NCI-H748 (cell line): ENCODE results near the gene FAM162A.
"Not testable (repeated sequence)": the region's sequence is repeated elsewhere in the genome, so short reads cannot be mapped to it uniquely, and the experiment has no call there.

Experiments used
- DNase-seq: peaks from one replicate; lab custom pipeline; 2025; ENCODE audit not compliant: unreplicated experiment; lab: John Stamatoyannopoulos, UW

The FAM162A gene, protein sequence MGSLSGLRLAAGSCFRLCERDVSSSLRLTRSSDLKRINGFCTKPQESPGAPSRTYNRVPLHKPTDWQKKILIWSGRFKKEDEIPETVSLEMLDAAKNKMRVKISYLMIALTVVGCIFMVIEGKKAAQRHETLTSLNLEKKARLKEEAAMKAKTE

DNA sequence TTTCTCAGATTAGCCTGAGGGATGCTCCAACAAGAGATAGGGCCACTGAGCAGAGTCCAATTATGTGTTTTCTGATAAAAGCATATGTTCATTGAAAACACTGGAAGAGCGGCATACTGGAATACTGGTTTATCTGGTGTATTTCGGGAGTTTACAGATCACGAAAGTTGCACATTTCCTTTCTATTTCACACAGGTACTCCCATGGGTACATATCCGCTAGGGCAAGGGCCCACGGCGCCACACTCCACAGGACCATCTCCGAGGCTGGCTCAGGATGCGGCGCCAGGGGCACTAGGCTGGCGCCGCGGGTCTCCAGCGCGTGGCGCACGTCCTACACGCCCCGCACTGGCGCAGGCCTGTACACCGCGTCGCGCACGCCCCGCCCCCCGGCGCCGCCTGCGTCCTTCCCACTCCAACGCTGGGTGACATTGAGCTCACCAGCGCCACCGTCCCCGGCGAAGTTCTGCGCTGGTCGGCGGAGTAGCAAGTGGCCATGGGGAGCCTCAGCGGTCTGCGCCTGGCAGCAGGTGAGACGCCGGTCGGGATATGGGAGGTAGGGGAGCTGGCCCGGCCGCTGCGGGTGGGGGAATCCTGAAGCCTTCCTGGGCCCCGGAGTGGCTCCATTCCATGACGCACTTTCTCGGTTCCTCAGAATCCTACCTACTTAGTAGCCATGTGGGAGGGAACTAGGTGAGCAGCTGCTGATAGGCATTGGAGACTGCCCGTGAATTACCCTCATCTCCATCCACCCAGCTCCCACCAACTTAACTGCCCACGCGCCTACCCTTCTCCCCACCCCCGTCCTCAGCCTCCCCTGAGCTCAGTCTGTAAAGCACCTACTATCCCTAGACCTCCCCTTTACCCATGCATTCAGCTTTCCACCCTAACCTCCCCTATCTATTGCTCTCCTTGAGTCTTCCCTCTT is at the start of gene FAM162A:
FAM162A (plus strand) TSS at position 412 of the 927 bp plus-strand sequence; CDS start at position 496, 84 bp downstream.
- peak; percentile 92 for DNase-seq

DNA sequence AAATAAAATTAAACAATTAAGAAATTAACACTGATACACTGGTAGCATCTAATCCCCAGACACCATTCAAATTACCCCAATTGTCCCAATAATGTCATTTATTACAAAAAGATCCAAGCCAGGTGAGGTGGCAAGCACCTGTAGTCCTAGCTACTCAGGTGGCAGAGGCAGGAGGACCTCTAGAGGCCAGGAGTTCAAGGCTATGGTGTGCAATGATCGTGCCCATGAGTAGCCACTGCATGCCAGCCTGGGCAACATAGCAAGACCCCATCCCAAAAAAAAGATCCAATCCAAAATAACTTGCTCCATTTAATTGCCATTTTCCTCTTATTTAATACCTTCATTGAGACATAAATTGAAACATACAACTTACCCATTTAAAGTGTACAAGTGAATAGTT is 41.2 kb upstream of the FAM162A start:
- no peak for DNase-seq

DNA sequence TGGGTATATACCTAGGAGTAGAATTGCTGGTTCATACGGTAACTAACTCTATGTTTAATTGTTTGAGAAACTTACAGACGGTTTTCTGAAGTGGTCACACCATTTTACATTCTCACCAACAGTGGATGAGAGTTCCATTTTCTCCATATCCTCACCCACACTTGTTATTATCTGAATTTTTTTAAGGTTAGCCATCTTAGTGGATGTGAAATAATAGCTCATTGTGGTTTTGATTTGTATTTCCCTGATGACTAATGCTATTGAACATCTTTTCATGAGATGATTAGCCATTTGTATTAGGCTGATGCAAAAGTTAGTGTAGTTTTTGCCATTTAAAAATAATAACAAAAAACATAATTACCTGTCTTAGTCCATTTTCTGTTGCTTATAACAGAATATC is 40.3 kb upstream of the FAM162A start:
- DNase-seq, result no peak

DNA sequence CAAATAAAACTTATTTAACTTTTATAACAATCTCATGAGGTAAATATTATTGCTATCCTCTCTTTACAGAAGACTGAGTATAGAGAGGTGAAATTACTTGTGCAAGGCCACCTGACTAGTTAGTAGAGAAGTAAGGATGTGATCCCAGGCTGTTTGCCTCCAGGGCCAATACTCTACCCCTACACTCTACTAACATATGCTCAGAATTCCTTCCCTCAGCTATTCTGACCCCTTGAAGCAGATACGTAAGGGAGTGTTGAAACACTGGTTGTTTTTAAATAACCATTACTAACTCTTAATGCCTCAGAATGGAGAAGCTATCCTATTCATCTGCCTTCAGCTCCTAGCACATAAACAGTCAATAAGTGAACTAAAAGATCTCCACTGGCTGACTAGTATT is 34.8 kb upstream of the FAM162A start:
- no peak for DNase-seq

DNA sequence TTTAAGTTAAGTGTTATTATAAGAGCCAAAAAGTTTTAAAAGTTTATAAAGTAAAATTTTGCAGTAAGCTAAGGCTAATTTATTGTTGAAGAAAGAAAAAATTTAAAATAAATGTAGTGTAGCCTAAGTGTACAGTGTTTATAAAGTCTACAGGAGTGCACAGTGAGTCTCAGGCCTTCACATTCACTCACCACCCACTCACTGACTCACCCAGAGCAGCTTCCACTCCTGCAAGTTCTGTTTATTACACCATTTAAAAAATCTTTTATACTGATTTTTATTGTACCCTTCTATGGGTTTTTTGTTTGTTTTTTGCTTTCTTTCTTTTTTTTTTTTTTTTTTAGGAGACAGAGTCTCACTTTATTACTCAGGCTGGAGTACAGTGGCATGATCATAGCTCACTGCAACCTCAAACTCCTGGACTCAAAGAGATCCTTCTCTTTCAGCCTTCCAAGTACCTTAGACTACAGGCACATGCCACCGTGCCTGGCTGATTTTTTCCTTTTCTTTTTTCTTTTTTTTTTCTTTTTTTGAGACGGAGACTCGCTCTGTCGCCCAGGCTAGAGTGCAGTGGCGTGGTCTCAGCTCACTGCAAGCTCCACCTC is 33.1 kb upstream of the FAM162A start:
- DNase-seq, result no peak

DNA sequence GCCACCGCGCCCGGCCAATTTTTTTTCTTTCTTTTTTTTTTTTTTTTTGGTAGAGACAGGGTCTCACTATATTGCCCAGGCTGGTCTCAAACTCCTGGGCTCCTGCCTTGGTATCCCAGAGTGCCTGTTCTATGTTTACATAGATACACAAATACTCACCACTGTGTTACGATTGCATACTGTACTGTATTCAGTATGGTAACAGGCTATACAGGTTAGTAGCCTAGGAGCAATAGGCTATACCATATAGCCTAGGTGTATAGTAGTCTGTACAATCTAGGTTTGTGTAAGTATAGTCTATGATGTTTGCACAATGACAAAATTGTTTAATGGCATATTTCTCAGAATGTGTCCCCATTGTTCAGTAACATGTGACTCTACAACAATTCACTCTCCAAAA is 32.4 kb upstream of the FAM162A start:
- DNase-seq, result peak; percentile 1

DNA sequence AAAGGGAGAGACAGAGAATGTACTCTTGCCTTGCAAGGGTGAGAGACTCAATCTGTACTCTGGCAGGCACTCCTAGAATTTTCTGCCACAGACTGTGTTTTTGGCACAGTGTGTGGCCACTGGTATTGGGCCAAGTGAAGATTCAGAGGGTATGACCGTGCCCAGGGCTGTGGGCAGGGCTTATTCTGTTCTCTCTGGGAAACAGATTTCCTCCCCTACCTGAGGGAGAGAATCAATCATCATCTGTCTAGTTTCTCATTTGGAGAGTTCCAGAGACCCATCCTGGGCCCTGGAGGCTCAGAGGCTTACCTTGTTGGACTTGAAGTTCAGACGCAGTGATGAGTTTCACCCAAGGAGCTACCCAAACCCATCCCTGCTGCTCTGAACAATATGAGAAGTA is 30.8 kb upstream of the FAM162A start:
- DNase-seq, result no peak

DNA sequence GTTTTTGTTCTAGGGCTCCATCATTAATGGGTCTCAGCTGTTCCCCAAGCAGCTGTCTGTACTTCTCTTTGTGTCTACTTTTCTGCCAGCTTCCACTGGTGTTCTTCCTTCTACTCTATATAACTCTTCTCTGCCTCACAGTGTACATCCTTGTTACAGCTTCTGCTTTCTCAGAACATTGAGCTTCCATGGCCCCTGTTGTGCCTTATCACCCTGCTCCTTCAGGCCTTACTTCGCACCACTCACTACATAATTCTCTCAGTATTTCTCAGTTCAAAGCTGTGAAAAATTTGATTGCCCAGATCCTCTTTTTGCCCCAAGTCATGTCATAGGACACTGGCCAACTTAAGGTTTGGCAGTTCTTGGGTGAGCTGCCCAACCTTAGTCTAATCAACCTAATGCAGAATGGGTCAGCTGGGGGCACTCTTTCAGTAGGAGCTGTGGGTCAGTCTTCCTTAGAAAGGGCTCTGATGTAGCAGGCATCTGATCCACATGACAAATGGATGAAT is 30.0 kb upstream of the FAM162A start:
- DNase-seq, result no peak

DNA sequence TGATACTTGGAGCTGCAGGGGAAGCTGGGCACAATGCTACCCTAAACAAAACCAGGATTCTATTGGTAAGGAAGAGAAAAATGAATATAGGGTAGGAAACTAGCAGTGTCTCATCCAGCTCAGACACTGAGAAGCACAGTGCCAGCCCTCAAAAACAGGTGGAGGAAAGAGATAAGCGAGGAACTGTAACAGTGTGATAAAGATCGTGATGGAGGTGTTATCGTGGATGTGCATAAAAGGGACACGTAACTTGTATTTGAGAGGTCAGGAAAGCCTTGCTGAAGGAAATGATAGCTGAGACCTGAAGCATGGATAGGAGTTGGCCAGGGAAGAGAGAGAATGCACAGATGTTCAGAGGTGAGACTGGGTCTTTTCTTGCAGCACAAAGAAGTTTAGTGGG is 28.4 kb upstream of the FAM162A start:
- DNase-seq, result no peak

DNA sequence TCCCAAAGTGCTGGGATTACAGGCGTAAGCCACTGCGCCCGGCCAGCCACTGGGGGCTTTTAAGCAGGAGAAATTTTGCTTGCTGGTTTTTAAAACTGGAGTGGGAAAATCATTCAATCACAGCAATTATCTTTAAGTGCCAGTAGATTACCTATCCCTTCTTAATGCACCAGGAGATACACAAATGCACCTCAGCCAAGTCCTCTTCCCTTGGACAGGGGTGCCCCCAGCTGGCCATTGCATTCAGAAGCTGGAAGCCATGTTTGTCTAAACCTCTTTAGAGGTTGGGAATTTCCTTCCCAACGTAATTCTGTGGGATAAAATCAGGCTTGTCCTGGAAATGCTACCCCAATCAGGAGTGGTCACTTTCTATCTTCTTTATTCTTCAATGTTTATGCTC is 27.6 kb upstream of the FAM162A start:
- DNase-seq, result peak; percentile 71

DNA sequence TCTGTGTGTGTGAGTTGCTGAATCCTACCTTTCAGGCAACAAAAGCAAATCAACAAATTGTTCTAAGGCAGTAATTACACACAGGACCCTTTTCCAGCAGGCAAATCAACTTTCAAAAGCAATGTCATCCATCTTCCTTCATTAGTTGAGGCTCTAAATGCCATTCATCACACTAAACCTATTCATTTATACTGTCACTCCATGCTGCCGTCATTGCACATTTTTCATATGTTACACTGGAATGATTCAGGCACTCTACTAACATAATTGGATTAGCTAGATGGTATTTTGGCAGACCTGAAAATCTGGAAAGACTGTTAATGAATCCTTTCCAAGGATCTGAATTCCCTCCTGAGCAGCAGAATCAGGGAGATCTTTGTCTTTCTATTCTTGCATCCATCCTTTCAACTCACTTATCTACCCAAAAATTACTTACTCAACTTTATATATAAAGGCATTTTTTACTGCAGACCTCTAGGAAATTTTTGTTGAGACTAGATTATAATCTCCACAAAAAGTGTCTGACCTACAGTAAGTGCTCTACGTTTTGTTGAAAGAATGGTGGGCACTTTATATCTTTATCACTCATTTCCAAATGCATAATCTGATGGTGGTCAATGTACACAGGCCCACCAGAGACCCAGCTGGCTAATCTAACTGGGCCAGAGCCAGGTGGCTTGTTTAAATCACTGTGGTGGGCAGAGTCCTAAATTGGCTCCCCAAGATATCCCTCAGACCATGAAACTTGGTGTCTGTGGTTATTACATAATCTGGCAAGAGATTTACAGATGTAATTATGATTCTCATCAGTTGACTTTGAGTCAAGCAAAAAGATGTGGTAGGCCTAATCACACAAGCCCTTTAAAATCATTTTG is 25.9 kb upstream of the FAM162A start:
- DNase-seq, result no peak

DNA sequence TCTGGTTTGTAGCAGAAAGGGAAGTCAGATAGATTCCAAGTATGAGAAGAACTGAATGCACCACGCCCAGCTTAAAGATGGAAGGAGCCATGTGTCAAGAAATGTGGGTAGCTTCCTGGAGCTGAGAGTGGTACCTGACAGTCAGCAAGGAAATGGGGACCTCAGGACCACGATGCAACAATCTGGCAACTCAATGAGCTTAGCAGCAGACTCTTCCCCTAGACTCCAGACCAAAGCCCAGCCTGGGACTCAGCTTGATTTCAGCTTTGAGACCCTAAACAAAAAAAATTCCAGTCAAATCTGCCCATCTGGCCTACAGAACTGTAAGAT is 25.3 kb upstream of the FAM162A start:
- DNase-seq, result no peak

DNA sequence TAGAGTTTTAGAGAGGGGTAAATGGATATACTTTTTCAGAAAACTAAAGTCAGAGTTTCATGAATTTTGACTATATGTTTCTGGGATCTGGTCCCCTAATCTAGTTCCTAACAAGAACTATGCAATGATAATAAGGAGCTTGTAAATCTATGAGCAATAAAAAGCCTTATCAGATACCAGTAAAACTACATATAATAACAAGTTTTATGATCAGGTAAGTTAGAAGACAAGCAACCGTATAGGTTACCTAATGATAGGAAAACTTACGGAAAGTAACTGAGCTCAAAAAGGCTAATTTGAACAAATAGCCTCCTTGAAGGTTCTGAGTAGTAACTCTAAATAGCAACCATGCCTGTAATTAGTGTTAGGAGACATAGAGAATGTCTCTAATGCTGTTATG is 22.0 kb upstream of the FAM162A start:
- DNase-seq, result no peak

DNA sequence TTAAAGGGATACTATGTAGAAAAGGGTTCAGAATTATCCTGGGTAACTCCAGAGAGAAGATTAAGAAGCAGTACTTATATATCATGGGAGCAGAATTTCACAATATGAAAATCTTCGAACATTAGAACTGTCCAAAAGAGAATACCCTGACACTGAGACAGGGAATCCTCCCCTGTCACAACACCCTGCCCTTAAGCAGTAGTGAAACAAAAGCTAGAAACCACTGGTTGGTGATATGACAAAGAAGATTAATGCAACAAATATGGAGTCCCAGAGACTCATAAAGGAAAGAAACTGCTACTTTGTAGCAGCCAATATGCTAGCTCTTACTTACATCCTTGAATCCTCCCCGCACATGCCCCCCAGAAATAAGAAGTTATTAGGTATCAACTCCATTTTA is 19.5 kb upstream of the FAM162A start:
- no peak for DNase-seq

DNA sequence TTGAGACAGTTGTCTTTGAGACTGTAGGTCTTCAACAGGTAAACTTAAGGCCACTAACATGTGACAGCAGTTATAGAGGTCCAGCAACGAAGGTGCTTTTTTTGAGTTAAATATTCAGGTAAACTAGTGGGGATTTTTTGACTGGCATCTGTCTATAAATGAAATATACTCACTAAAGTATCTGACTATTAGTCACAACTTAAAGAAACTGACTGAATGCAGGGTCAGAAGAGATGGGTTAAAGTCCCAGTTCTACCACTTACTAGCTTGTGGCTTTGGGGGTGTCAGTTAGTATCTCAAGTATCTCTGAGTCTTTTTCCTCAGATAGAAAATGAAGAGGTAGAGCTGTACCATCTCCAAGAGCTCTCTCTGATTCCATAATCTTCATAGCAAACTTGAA is 18.9 kb upstream of the FAM162A start:
- no peak for DNase-seq

DNA sequence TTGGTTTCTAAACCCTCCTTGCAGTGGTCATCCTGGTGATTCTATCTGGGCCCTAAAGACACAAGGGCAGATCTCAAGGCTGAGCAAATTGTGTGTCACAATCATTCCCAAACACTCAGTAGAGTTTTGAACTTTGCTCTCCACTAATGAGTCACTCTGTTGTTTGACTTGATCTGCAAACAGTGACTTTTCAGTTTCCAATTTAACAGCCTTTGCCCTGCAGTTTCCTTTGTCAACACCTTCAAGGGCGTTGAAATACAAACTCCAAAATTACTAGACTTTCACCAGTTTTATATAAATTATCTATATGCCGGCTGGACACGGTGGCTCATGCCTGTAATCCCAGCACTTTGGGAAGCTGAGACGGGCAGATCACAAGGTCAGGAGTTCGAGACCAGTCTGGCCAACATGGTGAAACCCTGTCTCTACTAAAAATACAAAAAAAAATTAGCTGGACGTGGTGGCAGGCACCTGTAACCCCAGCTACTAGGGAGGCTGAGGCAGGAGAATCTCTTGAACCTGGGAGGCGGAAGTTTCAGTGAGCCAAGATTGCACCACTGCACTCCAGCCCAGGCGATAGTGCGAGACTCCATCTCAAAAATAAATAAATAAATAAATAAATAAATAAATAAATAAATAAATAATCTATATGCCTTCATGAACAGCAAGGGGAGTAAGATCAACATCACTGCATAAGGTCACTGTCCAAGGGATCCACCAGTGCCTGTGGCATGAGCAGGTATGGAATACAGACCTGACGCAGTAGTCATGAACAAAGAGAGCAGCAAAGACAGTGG is 18.2 kb upstream of the FAM162A start:
- not testable (repeated sequence) for DNase-seq

DNA sequence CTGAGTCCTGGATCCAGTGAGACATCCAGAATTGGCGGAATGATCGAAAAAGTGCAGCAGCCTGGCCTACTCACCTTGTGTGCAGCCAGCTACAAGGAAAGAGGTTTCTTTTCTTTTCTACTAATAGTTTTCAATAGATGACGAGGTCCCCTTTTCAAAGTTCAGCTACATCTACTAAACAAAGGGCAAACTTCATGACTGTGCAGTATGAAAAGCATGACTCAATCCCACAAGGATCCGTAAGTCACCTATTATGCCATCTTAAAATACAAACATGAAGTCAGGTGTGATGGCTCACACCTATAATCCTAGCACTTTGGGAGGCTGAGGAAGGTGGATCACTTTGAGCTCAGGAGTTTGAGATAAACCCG is 17.6 kb upstream of the FAM162A start:
- no peak for DNase-seq

DNA sequence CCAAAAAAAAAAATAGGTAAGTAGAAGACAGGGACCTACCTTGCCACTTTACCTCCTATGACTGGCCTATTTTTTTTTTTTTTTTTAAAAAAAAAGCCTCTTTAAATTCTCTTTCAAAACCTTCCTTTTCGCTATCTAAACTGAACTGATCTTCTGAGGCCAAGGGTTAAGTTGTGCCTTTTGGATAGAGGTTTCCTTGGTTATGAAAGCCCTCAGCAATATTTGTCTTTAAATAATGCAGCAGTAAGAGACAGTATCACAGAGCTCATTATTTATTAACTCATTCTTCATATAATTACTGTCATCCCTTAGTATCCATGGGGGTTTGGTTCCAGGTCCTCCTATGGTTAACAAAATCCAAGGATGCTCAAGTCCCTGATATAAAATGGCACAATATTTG is 9.9 kb upstream of the FAM162A start:
- no peak for DNase-seq

DNA sequence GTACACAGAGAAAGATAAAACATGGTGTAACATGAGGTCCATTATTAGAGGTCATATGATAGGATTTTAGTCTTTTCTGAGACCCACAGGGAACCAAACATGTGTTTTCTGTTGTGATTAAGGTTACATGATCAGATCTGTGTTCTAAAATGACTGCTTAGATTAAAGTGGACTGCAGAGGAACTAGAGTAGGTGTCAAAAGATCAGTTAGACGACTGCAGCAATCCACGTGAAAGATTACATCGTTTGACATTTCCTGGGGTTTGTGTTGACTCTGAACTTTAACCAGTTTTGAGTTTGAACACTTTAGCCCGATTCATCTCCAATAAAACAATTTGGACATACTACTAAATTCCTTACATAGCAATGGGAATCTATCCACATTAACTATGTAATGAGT is 6.0 kb upstream of the FAM162A start:
- no peak for DNase-seq

DNA sequence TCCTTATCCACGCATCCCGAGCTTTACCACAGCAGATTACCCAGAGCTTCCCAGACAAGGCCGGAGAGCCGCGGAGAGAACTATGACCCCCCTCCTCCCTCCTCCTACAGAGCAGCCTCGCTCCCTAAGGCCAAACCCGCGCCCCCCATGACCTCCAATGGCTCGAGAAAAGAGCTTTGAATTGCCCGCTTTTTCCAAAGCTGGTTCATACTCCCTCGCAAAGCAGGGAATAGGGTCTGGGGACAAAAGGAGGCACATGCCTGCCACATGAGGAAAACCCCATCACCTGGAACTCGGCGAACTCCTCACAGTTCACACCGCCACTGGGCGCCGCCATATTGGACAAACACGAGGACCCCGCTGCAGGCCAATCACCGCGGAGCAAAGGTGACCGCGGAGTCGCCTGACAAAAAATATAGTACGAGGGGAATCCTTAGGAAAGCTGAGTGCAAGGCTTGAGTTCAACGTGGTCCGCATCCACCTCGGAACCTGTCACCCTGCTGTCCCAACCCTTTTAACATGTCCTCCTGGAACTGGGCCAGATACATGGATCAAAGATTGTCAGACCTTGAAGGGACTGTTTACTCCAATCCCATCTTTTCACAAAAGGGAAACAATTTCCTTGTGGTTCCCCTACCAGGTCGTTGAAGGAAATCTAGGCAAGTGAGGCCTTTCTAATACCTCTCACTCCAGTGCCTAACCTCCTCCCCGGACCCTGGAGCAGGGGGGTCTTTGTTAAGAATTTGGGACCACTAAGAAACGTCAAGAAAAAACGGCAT is 905 bp upstream of the FAM162A start, which contains the start of gene MIX23:
MIX23 (minus strand) TSS at position 344 of the 779 bp plus-strand sequence; CDS start at position 337, 7 bp downstream.
- peak; percentile 86 for DNase-seq
